Gastroesophageal sphincter (tissue), 4 donors: ENCODE measurements around the gene SMG6. TPM values are rescaled to one million over a fixed set of nuclear protein-coding genes. Genes with fewer than 3 reads are reported as not detected.
"Not testable (repeated sequence)": the region's sequence is repeated elsewhere in the genome, so short reads cannot be mapped to it uniquely, and the experiment has no call there.

Source experiments
- ATAC-seq: fragments of 150-250 bp; one replicate; pipeline ENCODE4 v1.9.1; 2016; ENCODE audit warnings: mild to moderate bottlenecking, moderate library complexity
- H3K27ac ChIP-seq, 4 donors: fragments of 200-600 bp; sonication (generic) in 3 of 4; 1 replicate in 3 of 4; 2 replicates in 1 of 4; pipeline ENCODE4 v1.5.1; 2016 to 2019
- H3K27me3 ChIP-seq: fragments of 200-600 bp; sonication (generic); one replicate; pipeline ENCODE4 v1.5.1; 2019
- H3K36me3 ChIP-seq, 2 donors: fragments of 200-600 bp; sonication (generic); one replicate each; pipeline ENCODE4 v1.5.1; 2019; ENCODE audit warnings: control low read depth in 1 of 2
- H3K4me1 ChIP-seq, 3 donors: fragments of 200-600 bp; sonication (generic); 1 replicate in 2 of 3; 2 replicates in 1 of 3; pipeline ENCODE4 v1.5.1; 2016 to 2019; ENCODE audit warnings: control low read depth in 2 of 3
- H3K4me3 ChIP-seq, 2 donors: fragments of 200-600 bp; sonication (generic); one replicate each; pipeline ENCODE4 v1.5.1; 2019; ENCODE audit warnings: mild to moderate bottlenecking in 1 of 2, moderate library complexity in 1 of 2
- H3K9me3 ChIP-seq, 3 donors: fragments of 200-600 bp; sonication (generic); one replicate each; pipeline ENCODE4 v1.5.1; 2017 to 2019; ENCODE audit warnings: control low read depth in 2 of 3
- CTCF ChIP-seq, 4 experiments: fragments of 200-600 bp in 2 of 4; fragments of 450-650 bp in 2 of 4; sonication (generic) in 1 of 4; IDR thresholded peaks; one replicate each; pipeline ENCODE4 v1.5.1; 2017 to 2019; ENCODE audit warnings: antibody characterized with exemption in 4 of 4, mild to moderate bottlenecking in 2 of 4, moderate library complexity in 2 of 4
- EP300 ChIP-seq: sonication (generic); formaldehyde crosslinking; IDR thresholded peaks from one replicate; pipeline ENCODE4 v1.6.1; 2017; ENCODE audit warnings: antibody characterized with exemption, mild to moderate bottlenecking
- POLR2A ChIP-seq, 2 donors: fragments of 450-650 bp; IDR thresholded peaks; one replicate each; pipeline ENCODE4 v1.6.1; 2017; ENCODE audit warnings: antibody characterized with exemption in 2 of 2, mild to moderate bottlenecking in 2 of 2, moderate library complexity in 1 of 2
- POLR2AphosphoS5 ChIP-seq: sonication (generic); formaldehyde crosslinking; IDR thresholded peaks from one replicate; pipeline ENCODE4 v1.6.1; 2017; ENCODE audit warnings: antibody characterized with exemption
- WGBS, 2 donors: methylation state at CpG; one replicate each; pipeline ENCODE4 v1.1.5; 2018; ENCODE audit warnings: low coverage in 1 of 2; 5-methylcytosine and 5-hydroxymethylcytosine counted together
- total RNA-seq, 4 donors: library from RNA; depleted of rRNA; stranded (reverse); fragments of >200 nt; gene quantifications; one replicate each; pipeline ENCODE4 v1.1.0, GENCODE V29; 2016

The SMG6 gene
- total RNA-seq, 4 donors from 2014 or later: 27.2 to 75.5 (median 43.9) TPM

- H3K36me3 ChIP-seq: peaks cover 0 to 5% of the 10 kb centered on the region in 2 donors
- ATAC-seq: no peak
- no peaks in the 10 kb centered on the region for H3K27me3 ChIP-seq
- no peak overlapping the region for H3K4me3 ChIP-seq
- no peaks in the 10 kb centered on the region for H3K9me3 ChIP-seq
- WGBS, 2 donors: 85 to 89% methylated on average over 3 of the region's 3 CpGs
- TF ChIP-seq CTCF (IDR thresholded peaks at IDR 0.05): no peak
- no peak for TF ChIP-seq EP300
- no peak for TF ChIP-seq POLR2AphosphoS5
- no peak for TF ChIP-seq POLR2A (IDR thresholded peaks at IDR 0.05)
- no peak overlapping the region for H3K27ac ChIP-seq
- H3K4me1 ChIP-seq: peaks cover 0 to 41% (median 0%) of the 10 kb centered on the region in 3 donors
Measured at GRCh38 chr17:2203818-2204217, 99.8 kb downstream of the SMG6 start.

GRCh38 chr17:2202996-2203575 is 100.5 kb downstream of the SMG6 start:
- no peak for TF ChIP-seq POLR2A (IDR thresholded peaks at IDR 0.05)
- Histone ChIP-seq H3K4me3 (no peak overlapping the region), H3K27me3 (no peaks in the 10 kb centered on the region), H3K36me3 (peaks cover 0 to 5% of the 10 kb centered on the region in 2 donors), H3K4me1 (peaks cover 0 to 37% (median 0%) of the 10 kb centered on the region in 3 donors), H3K9me3 (no peaks in the 10 kb centered on the region), H3K27ac (no peak overlapping the region)
- WGBS, 2 donors: 25% methylated on average over 3 of the region's 3 CpGs; no CpG with 5 or more reads in 1 of the 2 donors
- ATAC-seq: no peak

- Histone ChIP-seq H3K36me3 (peaks cover 0 to 5% of the 10 kb centered on the region in 2 donors), H3K4me1 (peaks cover 0 to 31% (median 0%) of the 10 kb centered on the region in 3 donors), H3K27me3 (no peaks in the 10 kb centered on the region), H3K27ac (no peak overlapping the region), H3K4me3 (no peak overlapping the region), H3K9me3 (no peaks in the 10 kb centered on the region)
- WGBS, 2 donors: 65 to 92% methylated on average over 2 to 5 of the region's 5 CpGs
- ATAC-seq: no peak
- TF ChIP-seq EP300: no peak
- no peak for TF ChIP-seq POLR2AphosphoS5
- no peak for TF ChIP-seq POLR2A (IDR thresholded peaks at IDR 0.05)
- TF ChIP-seq CTCF (IDR thresholded peaks at IDR 0.05): no peak
Measured at GRCh38 chr17:2202302-2202995, 101.1 kb downstream of the SMG6 start.

GRCh38 chr17:2199386-2199785 is 104.2 kb downstream of the SMG6 start:
- H3K4me3 ChIP-seq, H3K27ac ChIP-seq, H3K9me3 ChIP-seq, ATAC-seq, H3K36me3 ChIP-seq, H3K27me3 ChIP-seq: not testable (repeated sequence)
- WGBS, 2 donors: 96% methylated on average over 6 to 7 of the region's 8 CpGs
- H3K4me1 ChIP-seq: peaks cover 0 to 15% (median 0%) of the 10 kb centered on the region in 3 donors

- Histone ChIP-seq H3K9me3 (no peaks in the 10 kb centered on the region), H3K27ac (no peak overlapping the region)
- 85 to 98% methylated on average over 6 of the region's 6 CpGs for WGBS, 2 donors
Measured at GRCh38 chr17:2198927-2199326, 104.7 kb downstream of the SMG6 start.

More at GRCh38 chr17:2198927-2199326, 104.7 kb downstream of the SMG6 start:
- peaks cover 0 to 8% of the 10 kb centered on the region in 2 donors for H3K36me3 ChIP-seq
- ATAC-seq: no peak
- no peaks in the 10 kb centered on the region for H3K27me3 ChIP-seq
- H3K4me1 ChIP-seq: peaks cover 0 to 15% (median 0%) of the 10 kb centered on the region in 3 donors
- no peak overlapping the region for H3K4me3 ChIP-seq
- TF ChIP-seq POLR2A (IDR thresholded peaks at IDR 0.05): no peak
- no peak for TF ChIP-seq POLR2AphosphoS5
- TF ChIP-seq CTCF (IDR thresholded peaks at IDR 0.05): no peak
- no peak for TF ChIP-seq EP300
